Measurements from ENCODE around the gene MGAT5. TPM values are rescaled to one million over a fixed set of nuclear protein-coding genes. Genes with fewer than 3 reads are reported as not detected.

Gene MGAT5
- 10 to 100 TPM; 28.3 to 52.3 (median 40.4) TPM for total RNA-seq

GRCh38 chr2:134253804-134254203 is at the start of gene MGAT5:
MGAT5 (plus strand) TSS chr2:134254072; CDS start chr2:134254404, 332 bp downstream.
- no peak for TF ChIP-seq CTCF (IDR thresholded peaks at IDR 0.05)
- ATAC-seq (ENCODE audit: low FRiP score) (no peak), DNase-seq (ENCODE audit: low spot score) (no peak)

- no peak for TF ChIP-seq CTCF (IDR thresholded peaks at IDR 0.05)
- DNase-seq (ENCODE audit: low spot score) = no peak
- ATAC-seq (ENCODE audit: low FRiP score) = no peak
Observed at GRCh38 chr2:134205087-134205486, 48.8 kb upstream of the MGAT5 start.

- no peak for TF ChIP-seq CTCF (IDR thresholded peaks at IDR 0.05)
- ATAC-seq (ENCODE audit: low FRiP score) (no peak), DNase-seq (ENCODE audit: low spot score) (no peak)
Observed at GRCh38 chr2:134206031-134206430, 47.8 kb upstream of the MGAT5 start.

GRCh38 chr2:134206573-134206972 is 47.3 kb upstream of the MGAT5 start:
- DNase-seq (ENCODE audit: low spot score) = no peak
- no peak for TF ChIP-seq CTCF (IDR thresholded peaks at IDR 0.05)
- no peak for ATAC-seq (ENCODE audit: low FRiP score)

GRCh38 chr2:134207589-134208209 is 46.2 kb upstream of the MGAT5 start:
- no peak for DNase-seq (ENCODE audit: low spot score)
- TF ChIP-seq CTCF (IDR thresholded peaks at IDR 0.05) = no peak
- no peak for ATAC-seq (ENCODE audit: low FRiP score)

- TF ChIP-seq CTCF (IDR thresholded peaks at IDR 0.05) = no peak
- DNase-seq (ENCODE audit: low spot score) (no peak), ATAC-seq (ENCODE audit: low FRiP score) (no peak)
Observed at GRCh38 chr2:134208825-134209224, 45.0 kb upstream of the MGAT5 start.

- DNase-seq (ENCODE audit: low spot score) (no peak), ATAC-seq (ENCODE audit: low FRiP score) (no peak)
- TF ChIP-seq CTCF (IDR thresholded peaks at IDR 0.05) = no peak
Observed at GRCh38 chr2:134212746-134213145, 41.1 kb upstream of the MGAT5 start.
